Suprapubic skin (tissue), 4 donors: Measurements from ENCODE around the gene C17orf107. TPM values are rescaled to one million over a fixed set of nuclear protein-coding genes. Genes with fewer than 3 reads are reported as not detected.

Experiments used
- DNase-seq, 2 donors: peaks; one replicate each; pipeline ENCODE4 v3.0.0-alpha.2; 2019; ENCODE audit warnings: low spot score in 2 of 2
- H3K27ac ChIP-seq: fragments of 200-600 bp; sonication (generic); one replicate; pipeline ENCODE4 v1.5.1; 2019
- H3K27me3 ChIP-seq: fragments of 200-600 bp; sonication (generic); one replicate; pipeline ENCODE4 v1.5.1; 2019
- H3K36me3 ChIP-seq: fragments of 200-600 bp; sonication (generic); one replicate; pipeline ENCODE4 v1.5.1; 2019
- H3K4me1 ChIP-seq: fragments of 200-600 bp; sonication (generic); one replicate; pipeline ENCODE4 v1.5.1; 2019
- H3K4me3 ChIP-seq: fragments of 200-600 bp; sonication (generic); one replicate; pipeline ENCODE4 v1.5.1; 2019; ENCODE audit warnings: mild to moderate bottlenecking
- H3K9me3 ChIP-seq: fragments of 200-600 bp; sonication (generic); one replicate; pipeline ENCODE4 v1.5.1; 2019
- CTCF ChIP-seq, 2 donors: fragments of 200-600 bp in 1 of 2; fragments of 450-650 bp in 1 of 2; sonication (generic) in 1 of 2; IDR thresholded peaks; one replicate each; pipeline ENCODE4 v1.5.1; 2016 to 2019; ENCODE audit warnings: antibody characterized with exemption in 2 of 2, mild to moderate bottlenecking in 1 of 2, moderate library complexity in 1 of 2
- EP300 ChIP-seq: sonication (generic); formaldehyde crosslinking; IDR thresholded peaks from one replicate; pipeline ENCODE4 v1.6.1; 2017; ENCODE audit warnings: antibody characterized with exemption
- POLR2A ChIP-seq, 2 donors: fragments of 450-650 bp; IDR thresholded peaks; one replicate each; pipeline ENCODE4 v1.6.1; 2017; ENCODE audit warnings: antibody characterized with exemption in 2 of 2, mild to moderate bottlenecking in 2 of 2, moderate library complexity in 2 of 2
- POLR2AphosphoS5 ChIP-seq, 3 donors: sonication (generic); formaldehyde crosslinking; IDR thresholded peaks; one replicate each; pipeline ENCODE4 v1.6.1; 2017; ENCODE audit warnings: antibody characterized with exemption in 3 of 3
- WGBS: methylation state at CpG from one replicate; pipeline ENCODE4 v1.1.5; 2018; 5-methylcytosine and 5-hydroxymethylcytosine counted together
- total RNA-seq, 4 donors: library from RNA; depleted of rRNA; stranded (reverse); fragments of >200 nt; gene quantifications; one replicate each; pipeline ENCODE4 v1.1.0, GENCODE V29; 2016

C17orf107 gene
- total RNA-seq, 4 donors from 2014 or later = 3.7 to 9.8 (median 7.5) TPM

- no peak for TF ChIP-seq EP300
- no peak for TF ChIP-seq POLR2A (IDR thresholded peaks at IDR 0.05)
- no peak for TF ChIP-seq POLR2AphosphoS5 (IDR thresholded peaks at IDR 0.05)
- TF ChIP-seq CTCF (IDR thresholded peaks at IDR 0.05) = no peak
- Histone ChIP-seq H3K27me3 (no peaks in the 10 kb centered on the region), H3K4me1 (peaks cover 45% of the 10 kb centered on the region), H3K27ac (peak overlapping the region; percentile 55), H3K9me3 (no peaks in the 10 kb centered on the region), H3K36me3 (peaks cover 34% of the 10 kb centered on the region), H3K4me3 (peak overlapping the region; percentile 63)
- WGBS = no CpG with 5 or more reads among the region's 34 CpGs
- no peak for DNase-seq
Measured at GRCh38 chr17:4898927-4899326, 409 bp upstream of the C17orf107 start.

- Histone ChIP-seq H3K9me3 (no peaks in the 10 kb centered on the region), H3K4me3 (peak overlapping the region; percentile 63), H3K4me1 (peaks cover 45% of the 10 kb centered on the region), H3K27me3 (no peaks in the 10 kb centered on the region), H3K27ac (no peak overlapping the region), H3K36me3 (peaks cover 19% of the 10 kb centered on the region)
- peak in 1 of 2 donors; percentile 74 for DNase-seq
- TF ChIP-seq CTCF (IDR thresholded peaks at IDR 0.05) (no peak), POLR2A (IDR thresholded peaks at IDR 0.05) (no peak), EP300 (no peak), POLR2AphosphoS5 (IDR thresholded peaks at IDR 0.05) (no peak)
- 55% methylated on average over 48 of the region's 65 CpGs for WGBS
Measured at GRCh38 chr17:4900231-4901107, 1.1 kb downstream of the C17orf107 start.

GRCh38 chr17:4901108-4901647 lies 1.8 kb downstream of the C17orf107 start:
- peak in 1 of 2 donors; percentile 57 for DNase-seq
- Histone ChIP-seq H3K27ac (peak overlapping the region; percentile 24), H3K4me3 (peak overlapping the region; percentile 63), H3K4me1 (peaks cover 45% of the 10 kb centered on the region), H3K27me3 (no peaks in the 10 kb centered on the region), H3K36me3 (peaks cover 12% of the 10 kb centered on the region), H3K9me3 (no peaks in the 10 kb centered on the region)
- 81% methylated on average over 37 of the region's 37 CpGs for WGBS
- TF ChIP-seq CTCF (IDR thresholded peaks at IDR 0.05) (no peak), POLR2A (IDR thresholded peaks at IDR 0.05) (peak in 1 of 2 donors; percentile 14)

- 63% methylated on average over 25 of the region's 48 CpGs for WGBS
- H3K4me3 ChIP-seq = peak overlapping the region; percentile 63
- H3K27me3 ChIP-seq = no peaks in the 10 kb centered on the region
- peak in 1 of 2 donors; percentile 12 for TF ChIP-seq POLR2A (IDR thresholded peaks at IDR 0.05)
- TF ChIP-seq EP300 = no peak
- no peak for TF ChIP-seq POLR2AphosphoS5 (IDR thresholded peaks at IDR 0.05)
- peak overlapping the region; percentile 42 for H3K27ac ChIP-seq
- H3K9me3 ChIP-seq = no peaks in the 10 kb centered on the region
- H3K36me3 ChIP-seq = peaks cover 5% of the 10 kb centered on the region
- DNase-seq = peak in 1 of 2 donors; percentile 75
- peaks cover 45% of the 10 kb centered on the region for H3K4me1 ChIP-seq
Measured at GRCh38 chr17:4901648-4902344, 2.5 kb downstream of the C17orf107 start.

DNA sequence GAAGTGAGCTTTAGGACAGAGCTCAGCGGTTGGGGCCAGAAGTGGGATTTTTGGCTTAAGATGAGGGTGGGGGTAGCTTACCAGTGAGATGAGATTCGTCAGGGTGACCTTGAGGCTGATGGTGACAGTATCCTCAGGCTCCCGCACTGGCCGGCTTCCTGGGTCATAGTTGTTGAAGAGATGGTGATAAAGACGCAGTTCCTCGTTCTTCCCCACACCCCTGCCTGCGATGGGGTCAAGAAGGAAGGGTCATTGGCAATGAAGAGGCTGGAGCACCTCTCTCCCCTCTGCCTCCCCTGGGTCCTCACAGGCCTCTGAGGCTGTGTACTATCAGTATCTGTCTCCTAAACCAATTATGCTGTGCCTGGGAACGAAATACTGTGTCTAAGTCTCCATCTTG lies 3.2 kb downstream of the C17orf107 start:
- DNase-seq = no peak
- TF ChIP-seq EP300 (no peak), CTCF (IDR thresholded peaks at IDR 0.05) (no peak)
- Histone ChIP-seq H3K9me3 (no peaks in the 10 kb centered on the region), H3K36me3 (no peaks in the 10 kb centered on the region), H3K4me3 (no peak overlapping the region), H3K27me3 (no peaks in the 10 kb centered on the region), H3K4me1 (peaks cover 45% of the 10 kb centered on the region), H3K27ac (peak overlapping the region; percentile 42)
- WGBS = 75% methylated on average over 7 of the region's 8 CpGs
